Non-pigmented ciliary epithelial cell (primary cell): Measurements from ENCODE around the gene PTPRT.

Experiments used
- DNase-seq: peaks from one replicate; pipeline ENCODE4 v3.0.0-alpha.2; 2010; ENCODE audit warnings: low read depth

The PTPRT gene

GRCh38 chr20:42795111-42795695 is 394.5 kb downstream of the PTPRT start:
- DNase-seq = no peak

- no peak for DNase-seq
Measured at GRCh38 chr20:42792052-42792451, 397.7 kb downstream of the PTPRT start.

- no peak for DNase-seq
Measured at GRCh38 chr20:42790111-42790510, 399.6 kb downstream of the PTPRT start.

- DNase-seq = no peak
Measured at GRCh38 chr20:42788707-42789106, 401.0 kb downstream of the PTPRT start.

GRCh38 chr20:42785041-42785440 is 404.7 kb downstream of the PTPRT start:
- no peak for DNase-seq

GRCh38 chr20:42779216-42779615 is 410.5 kb downstream of the PTPRT start:
- no peak for DNase-seq

GRCh38 chr20:42775866-42776265 is 413.8 kb downstream of the PTPRT start:
- DNase-seq = no peak

GRCh38 chr20:42775037-42775436 is 414.7 kb downstream of the PTPRT start:
- DNase-seq = no peak

- DNase-seq = no peak
Measured at GRCh38 chr20:42763015-42763414, 426.7 kb downstream of the PTPRT start.

- DNase-seq = no peak
Measured at GRCh38 chr20:42756991-42757390, 432.7 kb downstream of the PTPRT start.

GRCh38 chr20:42754706-42755105 is 435.0 kb downstream of the PTPRT start:
- DNase-seq = no peak

GRCh38 chr20:42752620-42753019 is 437.1 kb downstream of the PTPRT start:
- no peak for DNase-seq

GRCh38 chr20:42749556-42749955 is 440.1 kb downstream of the PTPRT start:
- DNase-seq = no peak

- no peak for DNase-seq
Measured at GRCh38 chr20:42747765-42748411, 441.8 kb downstream of the PTPRT start.

GRCh38 chr20:42744756-42745465 is 444.8 kb downstream of the PTPRT start:
- no peak for DNase-seq

- no peak for DNase-seq
Measured at GRCh38 chr20:42742926-42743325, 446.8 kb downstream of the PTPRT start.

GRCh38 chr20:42741906-42742305 is 447.8 kb downstream of the PTPRT start:
- DNase-seq = no peak

- DNase-seq = no peak
Measured at GRCh38 chr20:42740226-42740870, 449.4 kb downstream of the PTPRT start.

- no peak for DNase-seq
Measured at GRCh38 chr20:42739683-42740082, 450.0 kb downstream of the PTPRT start.

- no peak for DNase-seq
Measured at GRCh38 chr20:42735539-42735938, 454.2 kb downstream of the PTPRT start.

GRCh38 chr20:42734660-42735368 is 454.9 kb downstream of the PTPRT start:
- DNase-seq = no peak

GRCh38 chr20:42721923-42722322 is 467.8 kb downstream of the PTPRT start:
- DNase-seq = no peak
